ENCODE measurements around the gene TENT4A.

The TENT4A gene

DNA sequence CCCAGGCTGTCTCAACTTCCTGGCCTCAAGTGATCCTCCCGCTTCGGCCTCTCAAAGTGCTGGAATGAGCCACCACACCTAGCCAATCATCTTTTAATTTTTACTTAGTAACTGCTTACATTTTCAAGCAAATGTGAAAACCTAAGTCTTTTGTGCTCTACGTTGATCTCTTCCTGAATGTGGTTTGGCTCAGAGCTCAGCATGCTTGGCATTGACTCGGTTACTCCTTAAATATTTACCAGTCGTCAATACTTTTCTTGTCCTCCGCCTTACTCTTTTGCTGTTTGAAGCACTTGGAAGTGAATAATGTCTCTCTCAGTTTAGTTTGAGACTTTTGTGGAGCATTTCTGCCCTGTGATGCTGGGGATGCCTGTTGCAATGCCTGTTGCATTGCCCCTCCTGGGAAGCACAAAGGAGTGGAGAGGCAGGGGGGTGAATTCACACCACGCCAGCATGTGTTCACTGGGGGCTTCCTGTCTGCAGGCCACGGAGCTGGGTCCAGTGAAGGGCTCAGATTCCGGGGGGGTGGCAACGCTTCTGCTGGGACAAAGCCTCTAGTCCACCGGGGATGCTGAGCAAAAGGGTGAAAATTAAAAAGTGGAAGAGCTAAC lies 13.1 kb upstream of the TENT4A start:
- no peak for DNase-seq (ENCODE audit: low spot score)
- no peak for FAIRE-seq

DNA sequence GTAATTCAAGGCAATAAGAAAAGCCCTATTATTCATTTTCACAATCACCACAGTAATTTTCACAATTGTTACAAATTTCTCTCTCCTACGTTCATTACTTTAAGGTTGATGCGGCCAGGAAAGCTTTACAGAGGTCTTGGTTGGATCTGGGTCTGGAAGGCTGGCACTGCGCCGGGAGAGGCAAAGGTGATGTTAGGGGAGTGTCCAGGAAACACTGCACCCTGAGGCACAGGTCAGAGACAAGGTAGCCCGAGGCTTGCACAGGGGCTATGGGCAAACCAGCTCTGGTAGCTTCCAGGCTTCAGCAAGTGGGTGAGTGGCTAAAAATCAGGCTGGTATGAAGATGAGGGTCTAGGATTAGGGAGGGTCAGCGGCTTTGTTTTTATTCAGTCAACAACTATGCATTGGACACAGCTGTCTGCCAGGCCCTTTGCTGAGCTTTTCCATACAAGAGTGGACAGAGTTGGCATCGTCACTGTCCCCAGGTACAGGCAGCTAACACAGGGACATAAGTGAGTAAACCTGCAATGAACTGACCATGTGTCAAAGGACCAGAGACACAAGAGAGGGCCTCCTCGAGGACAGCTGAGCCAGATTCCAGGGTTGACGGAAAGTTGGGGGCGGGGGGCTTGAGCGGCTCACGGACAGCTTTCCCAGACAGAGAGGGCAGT lies 12.4 kb upstream of the TENT4A start:
- FAIRE-seq (no peak), DNase-seq (ENCODE audit: low spot score) (no peak)

DNA sequence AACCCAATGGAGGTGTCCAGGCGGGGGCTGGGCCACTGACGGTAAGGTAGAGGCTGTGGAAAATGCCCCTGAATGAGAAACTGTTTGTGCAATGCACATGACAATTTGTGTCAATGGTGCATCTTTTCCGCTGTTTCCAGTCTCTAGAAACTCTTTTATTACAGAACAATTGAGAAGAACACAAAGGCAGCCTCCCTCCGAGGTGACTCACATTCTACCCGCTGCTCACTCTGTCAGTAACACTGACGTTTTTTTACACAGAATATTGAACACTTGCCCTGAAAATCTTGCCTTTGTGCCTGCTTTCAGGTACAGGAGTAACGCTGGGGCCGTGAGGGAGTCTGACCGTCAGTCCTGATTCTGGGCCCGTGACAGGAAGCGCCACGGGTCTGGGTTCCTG lies 11.7 kb upstream of the TENT4A start:
- no peak for DNase-seq (ENCODE audit: low spot score)
- no peak for FAIRE-seq

DNA sequence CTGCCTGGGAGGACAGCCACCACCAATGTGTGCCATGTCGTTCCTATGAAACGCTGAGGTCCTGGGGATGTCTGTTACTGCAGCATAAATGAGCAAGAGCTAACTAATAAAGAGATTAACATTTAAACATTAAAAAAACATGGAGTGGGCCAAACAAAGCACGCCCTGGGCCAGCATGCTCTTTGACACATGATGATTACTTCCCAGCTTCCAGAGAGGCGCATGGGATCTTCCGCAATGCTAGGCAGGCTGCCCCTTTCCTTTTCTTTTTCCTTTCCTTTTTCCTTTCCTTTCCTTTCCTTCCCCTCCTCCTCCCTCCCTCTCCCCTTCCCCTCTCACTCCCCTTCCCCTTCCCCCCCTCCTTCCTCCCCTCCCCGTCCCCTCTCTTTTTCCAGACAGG lies 10.6 kb upstream of the TENT4A start:
- FAIRE-seq (no peak), DNase-seq (ENCODE audit: low spot score) (no peak)

DNA sequence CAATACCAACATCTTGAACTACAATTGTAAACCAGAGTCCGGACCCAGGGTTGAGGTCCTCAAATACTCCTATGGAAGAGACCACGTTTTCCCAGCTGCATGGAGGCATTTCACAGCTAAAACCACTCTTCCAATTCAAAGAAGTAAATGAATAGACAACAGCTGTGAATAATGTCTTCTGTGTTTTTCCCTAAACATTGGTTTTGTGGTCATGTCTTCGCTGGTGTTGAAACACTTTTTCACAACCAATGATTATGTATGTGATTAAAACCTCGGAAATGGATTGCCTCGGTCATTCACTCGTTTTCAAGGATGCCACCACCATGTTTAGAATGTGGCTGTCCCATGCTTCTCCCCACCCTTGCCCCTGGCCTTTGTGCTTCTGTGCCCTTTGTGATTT lies 9.4 kb upstream of the TENT4A start:
- FAIRE-seq: peak; percentile 44
- DNase-seq (ENCODE audit: low spot score): no peak

DNA sequence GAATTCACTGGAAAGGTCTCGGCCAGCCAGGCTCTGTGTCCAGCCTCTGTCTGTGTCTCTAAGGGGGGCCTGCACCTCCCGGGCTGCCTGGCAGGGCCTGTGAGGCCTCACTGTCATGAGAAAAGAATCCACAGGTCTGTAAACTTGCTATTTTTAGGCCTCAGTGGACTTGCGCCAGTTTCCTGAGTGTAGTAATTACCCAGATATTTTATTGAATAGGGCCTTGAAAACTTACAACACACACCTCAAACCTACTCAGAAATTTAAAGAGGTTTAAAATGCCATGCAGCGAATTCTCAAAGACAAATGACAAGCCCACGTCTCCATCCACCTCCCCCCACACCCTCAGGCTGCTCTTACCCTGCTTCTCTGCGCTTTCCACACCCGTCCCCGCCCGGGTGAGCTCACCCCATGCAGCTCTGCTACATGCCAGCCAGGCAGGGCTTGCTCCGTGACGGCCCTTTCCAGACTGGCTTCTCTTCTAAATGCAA lies 8.8 kb upstream of the TENT4A start:
- peak; percentile 85 for DNase-seq (ENCODE audit: low spot score)
- no peak for FAIRE-seq

DNA sequence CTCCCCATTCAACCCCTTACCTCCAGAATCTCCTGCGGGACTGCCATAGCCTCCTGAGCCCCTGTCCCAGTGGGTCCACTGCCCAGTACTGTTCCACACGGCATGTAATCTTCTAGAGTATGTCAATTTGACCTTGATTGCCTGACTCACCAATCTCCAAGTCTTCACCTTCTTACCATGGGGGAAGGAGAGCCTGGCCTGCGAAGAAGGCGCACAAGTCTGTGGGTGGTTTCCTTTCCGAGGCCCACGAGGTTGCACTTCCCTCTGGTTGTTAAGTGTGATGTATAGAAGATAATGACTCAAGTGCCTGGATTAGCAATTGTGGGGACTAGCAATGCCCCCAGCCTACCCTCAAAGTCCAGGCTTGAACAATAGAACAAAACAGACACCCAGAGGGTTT lies 8.1 kb upstream of the TENT4A start:
- peak; percentile 41 for DNase-seq (ENCODE audit: low spot score)
- FAIRE-seq: no peak

DNA sequence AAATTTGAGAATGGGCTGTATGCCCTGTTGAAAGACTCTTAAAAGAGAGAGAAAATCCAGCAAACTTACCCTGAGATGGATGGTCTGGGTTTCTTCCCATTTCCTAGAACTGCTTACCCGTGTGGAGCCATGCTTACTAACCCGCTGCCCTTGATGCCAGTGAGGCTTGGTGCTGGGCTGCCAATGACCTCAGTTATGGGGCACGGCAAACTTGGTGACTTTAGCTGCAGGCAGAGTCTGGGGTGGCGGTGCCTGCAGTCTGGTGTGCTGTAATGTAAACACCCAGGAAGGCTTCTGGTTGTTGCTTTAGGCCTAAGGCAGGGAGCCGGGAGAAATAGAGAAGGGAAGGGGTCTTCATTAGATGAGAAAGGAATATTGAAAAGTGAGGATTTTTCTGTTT lies 7.3 kb upstream of the TENT4A start:
- DNase-seq (ENCODE audit: low spot score) (no peak), FAIRE-seq (no peak)

DNA sequence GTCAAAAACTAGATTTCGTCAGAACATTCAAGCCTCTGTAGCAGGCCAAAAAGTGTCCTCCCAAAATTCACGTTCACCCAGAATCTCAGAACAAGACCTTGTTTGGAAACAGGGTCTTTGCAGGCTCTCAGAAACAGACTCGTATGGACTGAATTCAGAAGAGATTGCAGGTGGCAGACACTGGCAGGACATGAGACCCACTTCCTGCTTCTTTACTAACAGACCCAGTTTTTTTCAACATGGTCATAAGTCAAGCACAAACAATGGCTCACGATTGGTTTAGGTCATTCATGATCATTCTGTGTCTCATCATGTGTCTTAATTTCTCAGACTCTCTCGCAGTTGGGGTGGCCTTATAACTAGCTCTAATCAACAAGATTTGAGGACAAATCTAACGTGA lies 5.4 kb upstream of the TENT4A start:
- no peak for DNase-seq (ENCODE audit: low spot score)
- no peak for FAIRE-seq

DNA sequence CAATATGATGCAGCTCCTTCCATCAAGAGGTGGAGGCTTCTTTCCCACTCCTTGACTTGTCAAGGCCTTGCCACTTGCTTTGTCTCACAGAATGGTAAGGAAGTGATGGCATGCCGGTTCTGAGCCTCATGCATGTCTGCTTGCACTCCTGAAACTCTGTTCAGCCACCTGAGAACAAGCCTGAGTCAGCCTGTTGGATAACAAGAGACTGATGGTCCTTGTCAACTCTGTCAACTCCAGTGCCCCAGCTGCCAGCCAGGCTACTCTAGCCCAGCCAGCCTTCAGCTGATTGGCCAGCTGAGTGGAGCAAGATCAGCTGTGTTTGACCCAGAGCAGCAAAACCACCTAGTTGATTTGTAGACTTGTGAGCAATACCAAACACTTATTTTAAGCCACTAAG lies 4.4 kb upstream of the TENT4A start:
- FAIRE-seq (no peak), DNase-seq (ENCODE audit: low spot score) (no peak)

DNA sequence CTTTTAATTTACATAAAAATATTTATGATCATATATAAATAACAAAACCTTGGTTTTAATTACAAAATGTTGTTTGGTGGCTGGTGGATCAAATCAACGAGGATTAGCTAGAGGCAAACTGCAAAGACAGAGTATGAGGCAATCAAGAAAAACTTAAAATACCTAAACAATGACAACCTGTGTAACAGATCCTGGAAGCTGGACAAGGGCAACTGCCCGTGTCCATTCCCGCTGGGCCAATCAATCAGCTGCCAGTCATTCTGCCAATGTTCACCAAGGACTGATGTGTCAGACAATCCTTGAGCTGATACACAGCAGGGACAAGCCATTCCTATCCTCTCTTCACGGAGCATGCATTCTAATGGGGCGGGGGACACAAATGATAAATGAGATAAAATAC lies 3.2 kb upstream of the TENT4A start:
- DNase-seq (ENCODE audit: low spot score): no peak
- no peak for FAIRE-seq

DNA sequence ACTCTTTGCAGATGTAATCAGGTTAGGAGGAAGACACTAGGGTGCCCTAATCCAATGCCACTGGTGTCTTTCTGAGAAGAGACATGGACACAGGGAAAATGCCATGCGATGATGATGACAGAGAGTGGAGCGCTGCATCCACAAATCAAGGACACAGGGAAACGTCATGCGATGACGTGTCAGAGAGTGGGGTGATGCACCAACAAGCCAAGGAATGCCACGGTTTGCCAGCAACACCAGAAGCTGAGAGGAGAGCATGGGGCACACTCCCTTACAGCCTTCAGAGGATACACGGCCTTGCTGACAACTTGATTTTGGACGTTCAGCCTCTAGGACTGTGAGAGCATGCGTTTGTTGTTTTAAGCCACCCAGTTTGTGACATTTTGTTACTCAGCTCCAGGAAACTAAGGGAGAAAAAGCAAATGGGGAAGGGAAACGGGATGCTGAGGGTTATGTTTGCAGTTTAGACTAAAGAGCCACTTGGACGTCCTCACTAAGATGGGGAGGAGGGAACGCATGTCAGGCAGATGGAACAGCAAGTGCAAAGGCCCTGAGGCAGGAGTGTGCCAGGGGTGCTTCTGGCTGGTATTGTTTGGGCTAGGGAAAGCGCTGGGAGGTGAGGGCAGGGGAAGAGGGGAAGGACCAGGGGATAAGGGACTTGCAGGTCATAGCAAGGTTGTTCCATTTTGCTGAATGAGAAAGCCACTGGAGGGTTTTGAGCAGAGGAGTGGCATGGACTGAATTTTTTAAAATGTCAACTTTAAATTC lies 2.5 kb upstream of the TENT4A start:
- FAIRE-seq (no peak), DNase-seq (ENCODE audit: low spot score) (no peak)

DNA sequence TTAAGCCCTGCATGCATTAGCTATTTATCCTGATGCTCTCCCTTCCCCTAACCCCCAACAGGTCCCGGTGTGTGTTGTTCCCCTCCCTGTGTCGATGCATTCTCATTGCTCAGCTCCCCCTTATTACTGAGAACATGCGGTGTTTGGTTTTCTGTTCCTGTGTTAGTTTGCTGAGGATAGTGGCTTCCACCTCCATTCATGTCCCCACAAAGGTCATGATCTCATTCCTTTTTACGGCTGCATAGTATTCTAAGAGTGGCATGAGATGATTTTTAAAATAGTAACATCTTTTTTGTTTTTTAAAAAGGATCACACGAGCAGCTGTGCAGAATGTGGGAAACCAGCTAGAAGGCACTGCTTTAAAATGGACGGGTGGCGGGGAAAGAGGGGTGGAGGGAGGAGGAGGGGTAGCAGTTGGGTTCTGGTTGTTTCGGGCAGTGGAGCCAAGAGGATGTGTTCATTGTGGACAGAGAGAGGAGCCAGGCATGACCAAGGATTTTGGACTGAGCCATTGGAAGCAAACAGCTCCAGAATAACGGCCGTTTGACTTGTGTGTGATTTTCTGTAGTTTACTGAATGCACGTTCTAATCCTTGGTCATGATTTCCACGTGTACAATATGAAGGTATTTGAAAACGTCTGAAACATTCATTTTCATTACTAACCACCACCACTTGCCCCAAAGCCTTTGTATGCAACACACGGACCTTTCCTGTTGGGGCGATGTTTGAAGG lies 1.7 kb upstream of the TENT4A start:
- FAIRE-seq (no peak), DNase-seq (ENCODE audit: low spot score) (no peak)

DNA sequence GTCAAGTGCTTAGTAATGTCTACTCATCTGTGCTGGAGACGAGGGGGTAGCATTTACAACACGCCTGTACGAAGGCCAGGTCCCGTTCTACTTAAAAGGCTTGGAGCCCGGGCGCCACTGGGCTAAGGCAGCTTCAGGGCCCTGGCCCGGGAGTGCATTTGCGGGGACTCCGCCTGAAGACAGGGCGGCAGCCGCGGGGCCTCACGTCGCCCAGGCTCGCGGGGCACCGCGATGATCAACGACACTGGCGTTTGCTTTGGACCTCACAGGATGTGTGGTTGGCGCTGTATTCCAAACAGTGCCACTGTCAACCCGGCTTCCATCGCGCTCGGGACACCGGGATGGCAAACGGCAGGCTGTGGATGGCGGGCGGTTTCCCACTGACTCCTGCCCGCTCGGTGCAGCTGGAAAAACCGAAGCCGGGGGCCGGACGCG lies 1.1 kb upstream of the TENT4A start:
- FAIRE-seq: no peak

DNA sequence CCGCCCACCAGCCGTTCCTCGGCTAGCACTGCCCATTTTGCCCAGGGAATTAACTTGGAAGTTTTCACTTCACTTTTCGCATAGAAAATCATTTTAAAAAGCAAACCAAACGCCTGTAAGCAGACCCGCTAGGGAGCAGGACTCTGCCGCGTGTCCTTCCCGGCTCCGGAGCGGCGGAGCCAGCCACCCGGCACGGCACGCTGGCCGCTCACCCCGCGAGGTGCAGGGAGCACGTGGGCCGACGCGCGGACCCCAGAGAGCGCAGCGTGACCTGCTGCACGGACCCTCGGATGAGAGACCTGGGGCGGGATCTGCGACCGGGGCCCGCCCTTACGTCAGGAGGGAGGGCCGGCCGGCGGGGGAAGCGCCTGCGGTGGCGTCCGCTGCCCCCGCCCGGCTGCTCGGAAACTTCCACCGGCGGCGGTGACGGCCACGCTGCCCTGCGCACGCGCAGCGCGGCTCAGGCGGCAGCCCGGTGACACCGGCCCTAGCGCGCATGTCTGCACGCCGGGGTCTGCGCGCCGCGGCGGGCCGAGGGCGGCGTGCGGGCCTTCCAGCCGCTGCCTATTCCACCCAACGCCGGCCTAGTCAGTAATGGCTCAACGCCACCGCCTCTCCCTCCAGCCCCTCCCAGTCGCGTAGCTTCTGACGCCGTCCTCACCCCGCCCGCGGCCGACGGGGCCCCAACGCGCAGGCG lies 507 bp upstream of the TENT4A start:
- peak; percentile 93 for DNase-seq (ENCODE audit: low spot score)
- FAIRE-seq: peak; percentile 83

More for the DNA sequence above, 1.1 kb upstream of the TENT4A start:
- peak; percentile 60 for DNase-seq (ENCODE audit: low spot score)

DNA sequence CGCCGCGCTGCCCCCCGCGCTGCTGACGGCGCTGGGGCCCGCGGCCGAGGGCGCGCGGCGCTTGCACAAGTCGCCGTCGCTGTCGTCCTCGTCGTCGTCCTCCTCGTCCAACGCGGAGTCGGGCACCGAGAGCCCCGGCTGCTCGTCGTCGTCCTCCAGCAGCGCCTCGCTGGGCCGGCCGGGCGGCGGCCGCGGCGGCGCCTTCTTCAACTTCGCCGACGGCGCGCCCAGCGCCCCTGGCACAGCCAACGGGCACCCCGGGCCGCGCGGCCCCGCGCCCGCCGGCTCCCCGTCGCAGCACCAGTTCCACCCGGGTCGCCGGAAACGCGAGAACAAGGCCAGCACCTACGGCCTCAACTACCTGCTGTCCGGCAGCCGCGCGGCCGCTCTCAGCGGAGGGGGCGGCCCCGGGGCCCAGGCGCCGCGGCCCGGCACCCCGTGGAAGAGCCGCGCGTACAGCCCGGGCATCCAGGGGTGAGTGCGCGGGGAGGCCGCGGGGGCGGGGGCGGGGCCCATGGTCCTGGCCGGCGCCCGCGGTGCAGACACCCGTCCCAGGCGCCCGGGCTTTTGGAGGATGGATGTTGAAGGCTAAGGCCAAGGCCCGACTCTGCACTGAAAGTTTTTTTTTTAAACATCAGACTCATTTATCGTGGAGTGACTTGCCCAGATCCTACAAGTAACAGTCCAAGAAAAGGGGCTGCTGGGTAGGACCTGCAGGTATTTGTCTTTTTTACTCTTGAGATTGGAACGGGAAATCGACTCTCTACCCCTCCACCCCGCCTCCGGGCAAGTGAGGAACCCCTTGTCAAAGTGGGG lies 1.2 kb downstream of the TENT4A start:
- no peak for FAIRE-seq
- peak; percentile 45 for DNase-seq (ENCODE audit: low spot score)

DNA sequence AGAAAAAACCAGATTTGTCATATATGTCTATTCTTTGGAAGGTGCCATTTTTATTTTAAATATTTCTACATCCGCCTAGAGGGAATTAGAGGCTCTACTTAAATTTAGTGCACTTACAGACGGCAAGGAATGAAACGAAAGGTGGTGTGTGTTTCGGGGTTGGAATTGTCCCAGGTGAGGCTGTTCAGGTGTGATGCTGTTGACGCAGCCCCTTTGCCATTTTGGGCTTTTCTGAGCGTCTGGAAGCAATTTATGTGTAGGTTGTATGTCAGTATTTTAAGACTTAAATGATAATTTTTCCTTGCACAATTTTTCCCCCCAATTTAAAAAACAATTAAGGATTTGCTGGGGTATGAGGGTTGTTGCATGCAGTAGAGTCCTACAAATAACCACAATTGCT lies 2.0 kb downstream of the TENT4A start:
- DNase-seq (ENCODE audit: low spot score) (no peak), FAIRE-seq (no peak)

DNA sequence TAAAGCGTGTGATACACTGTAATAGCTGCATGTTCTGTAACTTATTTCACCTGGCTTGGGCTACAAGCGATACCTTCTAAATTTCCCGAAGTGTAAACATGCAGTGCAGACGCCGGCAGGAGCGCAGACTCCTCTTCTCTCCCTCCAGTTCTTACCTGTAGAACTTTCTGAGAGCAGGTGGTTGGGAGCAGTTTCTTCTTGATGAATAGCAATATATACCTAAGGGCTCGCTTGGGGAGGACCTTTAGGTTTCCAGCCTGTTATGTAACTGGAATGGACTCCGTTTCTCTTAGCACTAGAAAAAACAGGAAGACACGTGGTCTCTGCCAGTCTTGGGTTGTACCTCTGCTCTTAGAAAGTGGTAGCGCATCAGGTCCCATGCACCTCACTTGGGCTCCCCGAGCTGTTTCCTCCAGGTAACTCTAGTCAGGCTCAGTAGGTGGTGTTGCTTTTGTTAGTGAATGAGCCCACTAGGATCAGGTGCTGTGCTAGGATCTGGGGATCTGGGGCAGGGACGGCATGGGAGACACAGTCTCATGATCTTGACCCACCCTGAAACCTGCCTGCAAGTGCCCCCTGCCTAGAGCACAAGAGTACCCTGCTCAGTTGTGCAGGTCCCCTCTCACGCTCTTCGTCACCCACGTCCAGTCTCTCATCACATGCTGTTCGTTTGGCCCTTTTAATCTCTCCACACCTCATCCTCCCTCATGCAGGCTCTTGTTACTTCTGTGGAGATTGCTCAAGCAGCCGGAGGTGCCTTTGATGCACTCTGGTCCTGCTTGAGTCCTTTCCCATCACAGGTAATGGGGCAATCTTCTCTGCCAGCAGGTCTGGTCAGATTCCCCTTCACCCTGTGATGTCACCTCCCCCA lies 2.8 kb downstream of the TENT4A start:
- FAIRE-seq: no peak

DNA sequence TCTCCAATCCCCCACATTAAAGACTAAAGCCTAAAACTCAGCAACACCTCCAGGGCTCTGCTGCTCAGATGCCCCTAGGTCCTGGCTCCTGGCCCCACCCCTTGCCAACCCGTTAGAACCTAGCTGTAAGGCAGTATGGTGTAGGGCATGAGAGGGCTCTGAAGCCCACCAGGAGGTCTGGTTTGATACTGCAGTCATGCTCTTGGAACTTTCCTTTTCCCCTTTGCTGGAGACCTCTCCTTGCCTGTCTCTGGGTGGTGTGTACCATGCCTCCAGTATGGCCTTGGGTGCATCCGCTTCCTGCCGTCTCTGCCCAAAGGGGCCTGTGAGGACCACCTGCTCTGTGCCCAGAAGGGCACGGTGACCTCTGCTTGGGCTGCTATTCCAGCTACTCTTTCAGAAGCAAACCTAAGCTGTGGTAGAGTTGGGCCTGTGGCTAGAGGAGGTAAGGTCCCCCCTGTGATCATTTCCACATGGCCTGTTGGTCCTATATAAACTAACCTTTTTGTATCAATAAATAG lies 3.5 kb downstream of the TENT4A start:
- FAIRE-seq (peak; percentile 5), DNase-seq (ENCODE audit: low spot score) (no peak)

More for the DNA sequence above, 2.8 kb downstream of the TENT4A start:
- no peak for DNase-seq (ENCODE audit: low spot score)

All from urothelium cell line (cell line).